ENCODE results near the gene SSNA1. TPM values are rescaled to one million over a fixed set of nuclear protein-coding genes. Genes with fewer than 3 reads are reported as not detected.

Gene SSNA1
- total and polyA plus RNA-seq, 2 donors, result 74.9 to 85.2 TPM

DNA sequence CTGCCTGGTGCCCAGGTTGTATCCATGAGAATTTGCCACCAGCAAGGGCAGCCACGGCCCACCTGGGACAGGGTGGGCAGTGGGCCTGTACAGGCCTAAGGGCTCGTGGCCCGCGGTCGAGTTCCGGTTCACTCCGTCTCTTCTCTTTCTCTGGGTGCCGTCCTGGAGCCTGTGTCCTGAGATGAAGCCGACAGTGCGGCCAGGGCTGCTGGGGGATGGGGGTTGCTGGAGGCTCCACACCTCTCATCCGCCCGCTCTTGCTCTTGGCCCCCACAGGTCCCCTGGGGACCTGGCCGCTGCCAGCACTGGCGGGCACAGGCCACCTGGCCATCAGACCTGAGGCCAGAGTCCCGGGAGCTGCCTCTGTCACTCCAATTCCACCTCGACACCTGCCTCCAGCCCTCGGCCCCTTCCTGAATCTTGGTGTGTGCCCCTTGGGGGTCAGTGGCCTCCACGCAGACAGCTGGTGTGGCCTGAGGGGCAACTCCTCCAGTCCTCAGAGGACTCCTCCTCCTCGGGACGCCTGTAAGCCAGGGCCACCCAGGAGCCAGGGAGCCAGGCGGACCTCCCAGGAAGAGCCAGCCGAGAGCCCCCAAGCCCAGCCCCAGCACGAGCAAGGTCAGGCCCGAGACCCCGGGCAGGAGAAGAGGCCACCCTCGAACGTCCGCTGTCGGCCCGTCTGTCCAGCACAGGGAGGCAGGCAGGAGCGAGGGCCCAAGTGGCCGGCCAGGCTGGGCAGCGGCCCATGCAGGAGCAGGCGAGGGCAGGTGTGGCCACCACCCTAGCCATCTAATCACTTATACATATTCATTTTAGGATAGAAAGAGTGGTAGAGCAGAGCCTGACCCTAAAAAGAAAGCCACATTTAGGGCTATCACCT is 23.9 kb upstream of the SSNA1 start:
- Histone ChIP-seq H3K36me3 (ENCODE audit: control insufficient read depth in 2 of 2, insufficient read depth in 2 of 2, low read length in 1 of 2) (no peaks in the 10 kb centered on the region), H3K4me1 (ENCODE audit: control insufficient read depth in 2 of 2, insufficient read depth in 2 of 2, low read length in 2 of 2) (peaks cover 9 to 12% of the 10 kb centered on the region in 2 donors), H3K27me3 (ENCODE audit: control insufficient read depth in 2 of 2, insufficient read depth in 1 of 2, low read length in 1 of 2) (peaks cover 73 to 99% of the 10 kb centered on the region in 2 donors), H3K9me3 (ENCODE audit: control insufficient read depth in 2 of 2, insufficient read depth in 1 of 2, low read length in 1 of 2) (no peaks in the 10 kb centered on the region), H3K27ac (ENCODE audit: low read depth in 1 of 2, low read length in 1 of 2) (no peak overlapping the region), H3K4me3 (ENCODE audit: low read length in 2 of 2) (no peak overlapping the region)
- DNase-seq (ENCODE audit: low read depth in 6 of 9, low spot score in 9 of 9), result no peak
- WGBS, result 94% methylated on average over 34 of the region's 34 CpGs

DNA sequence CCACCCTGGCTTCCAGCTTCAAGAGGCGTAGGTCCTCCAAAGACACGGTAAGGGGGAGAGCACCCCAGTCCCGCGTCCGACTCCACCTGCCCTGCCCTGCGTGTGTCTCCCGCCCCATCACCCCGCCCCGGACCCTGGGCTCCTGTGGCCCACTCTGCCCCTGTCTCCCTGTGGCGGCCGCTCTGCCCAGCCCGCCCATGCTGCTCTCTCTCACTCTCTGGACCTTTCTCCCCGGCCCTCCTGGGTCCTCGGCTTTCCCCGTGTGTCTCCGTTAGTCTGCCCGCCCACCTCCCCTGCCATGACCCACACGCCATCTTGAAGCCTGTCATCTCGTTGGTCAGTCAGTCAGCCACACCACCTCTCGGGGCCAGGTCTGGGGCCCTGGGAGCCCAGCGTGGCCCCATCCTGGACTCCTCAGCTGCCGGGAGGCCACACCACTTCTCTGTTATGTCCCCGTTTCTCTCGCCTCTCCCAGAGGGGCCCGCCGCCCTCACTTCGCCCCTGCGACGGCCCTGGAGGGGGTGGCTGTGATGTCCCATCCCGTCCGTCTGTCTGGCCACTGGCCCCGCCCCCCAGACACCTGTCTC is 23.1 kb upstream of the SSNA1 start:
- Histone ChIP-seq H3K4me1 (ENCODE audit: control insufficient read depth in 2 of 2, insufficient read depth in 2 of 2, low read length in 2 of 2) (peaks cover 9 to 18% of the 10 kb centered on the region in 2 donors), H3K4me3 (ENCODE audit: low read length in 2 of 2) (no peak overlapping the region), H3K27me3 (ENCODE audit: control insufficient read depth in 2 of 2, insufficient read depth in 1 of 2, low read length in 1 of 2) (peaks cover 75 to 99% of the 10 kb centered on the region in 2 donors), H3K9me3 (ENCODE audit: control insufficient read depth in 2 of 2, insufficient read depth in 1 of 2, low read length in 1 of 2) (no peaks in the 10 kb centered on the region), H3K27ac (ENCODE audit: low read depth in 1 of 2, low read length in 1 of 2) (no peak overlapping the region), H3K36me3 (ENCODE audit: control insufficient read depth in 2 of 2, insufficient read depth in 2 of 2, low read length in 1 of 2) (no peaks in the 10 kb centered on the region)
- DNase-seq (ENCODE audit: low read depth in 6 of 9, low spot score in 9 of 9), result no peak
- WGBS, result 96% methylated on average over 32 of the region's 32 CpGs

GRCh38 chr9:137166380-137167229 is 21.9 kb upstream of the SSNA1 start:
- 89% methylated on average over 22 of the region's 22 CpGs for WGBS
- peaks cover 9 to 19% of the 10 kb centered on the region in 2 donors for H3K4me1 ChIP-seq (ENCODE audit: control insufficient read depth in 2 of 2, insufficient read depth in 2 of 2, low read length in 2 of 2)
- H3K4me3 ChIP-seq (ENCODE audit: low read length in 2 of 2), result no peak overlapping the region
- peaks cover 76 to 100% of the 10 kb centered on the region in 2 donors for H3K27me3 ChIP-seq (ENCODE audit: control insufficient read depth in 2 of 2, insufficient read depth in 1 of 2, low read length in 1 of 2)
- H3K27ac ChIP-seq (ENCODE audit: low read depth in 1 of 2, low read length in 1 of 2), result no peak overlapping the region
- no peaks in the 10 kb centered on the region for H3K36me3 ChIP-seq (ENCODE audit: control insufficient read depth in 2 of 2, insufficient read depth in 2 of 2, low read length in 1 of 2)
- no peak for DNase-seq (ENCODE audit: low read depth in 6 of 9, low spot score in 9 of 9)
- no peaks in the 10 kb centered on the region for H3K9me3 ChIP-seq (ENCODE audit: control insufficient read depth in 2 of 2, insufficient read depth in 1 of 2, low read length in 1 of 2)

GRCh38 chr9:137167277-137167746 is 21.2 kb upstream of the SSNA1 start:
- no peak for DNase-seq (ENCODE audit: low read depth in 6 of 9, low spot score in 9 of 9)
- no peak overlapping the region for H3K4me3 ChIP-seq (ENCODE audit: low read length in 2 of 2)

DNA sequence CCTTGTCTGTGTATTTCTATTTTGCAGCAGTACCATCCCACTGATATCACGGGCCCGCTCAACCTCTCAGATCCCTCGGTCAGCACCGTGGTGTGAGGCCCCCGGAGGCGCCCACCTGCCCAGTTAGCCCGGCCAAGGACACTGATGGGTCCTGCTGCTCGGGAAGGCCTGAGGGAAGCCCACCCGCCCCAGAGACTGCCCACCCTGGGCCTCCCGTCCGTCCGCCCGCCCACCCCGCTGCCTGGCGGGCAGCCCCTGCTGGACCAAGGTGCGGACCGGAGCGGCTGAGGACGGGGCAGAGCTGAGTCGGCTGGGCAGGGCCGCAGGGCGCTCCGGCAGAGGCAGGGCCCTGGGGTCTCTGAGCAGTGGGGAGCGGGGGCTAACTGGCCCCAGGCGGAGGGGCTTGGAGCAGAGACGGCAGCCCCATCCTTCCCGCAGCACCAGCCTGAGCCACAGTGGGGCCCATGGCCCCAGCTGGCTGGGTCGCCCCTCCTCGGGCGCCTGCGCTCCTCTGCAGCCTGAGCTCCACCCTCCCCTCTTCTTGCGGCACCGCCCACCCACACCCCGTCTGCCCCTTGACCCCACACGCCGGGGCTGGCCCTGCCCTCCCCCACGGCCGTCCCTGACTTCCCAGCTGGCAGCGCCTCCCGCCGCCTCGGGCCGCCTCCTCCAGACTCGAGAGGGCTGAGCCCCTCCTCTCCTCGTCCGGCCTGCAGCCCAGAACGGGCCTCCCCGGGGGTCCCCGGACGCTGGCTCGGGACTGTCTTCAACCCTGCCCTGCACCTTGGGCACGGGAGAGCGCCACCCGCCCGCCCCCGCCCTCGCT is 20.5 kb upstream of the SSNA1 start:
- no peaks in the 10 kb centered on the region for H3K9me3 ChIP-seq (ENCODE audit: control insufficient read depth in 2 of 2, insufficient read depth in 1 of 2, low read length in 1 of 2)
- WGBS, result 9% methylated on average over 57 of the region's 57 CpGs
- H3K27me3 ChIP-seq (ENCODE audit: control insufficient read depth in 2 of 2, insufficient read depth in 1 of 2, low read length in 1 of 2), result peaks cover 63 to 100% of the 10 kb centered on the region in 2 donors
- peaks cover 21 to 28% of the 10 kb centered on the region in 2 donors for H3K4me1 ChIP-seq (ENCODE audit: control insufficient read depth in 2 of 2, insufficient read depth in 2 of 2, low read length in 2 of 2)
- H3K4me3 ChIP-seq (ENCODE audit: low read length in 2 of 2), result peak overlapping the region in 1 of 2 donors; percentile 17
- no peak overlapping the region for H3K27ac ChIP-seq (ENCODE audit: low read depth in 1 of 2, low read length in 1 of 2)
- H3K36me3 ChIP-seq (ENCODE audit: control insufficient read depth in 2 of 2, insufficient read depth in 2 of 2, low read length in 1 of 2), result no peaks in the 10 kb centered on the region
- DNase-seq (ENCODE audit: low read depth in 6 of 9, low spot score in 9 of 9), result no peak

More at GRCh38 chr9:137167277-137167746, 21.2 kb upstream of the SSNA1 start:
- H3K36me3 ChIP-seq (ENCODE audit: control insufficient read depth in 2 of 2, insufficient read depth in 2 of 2, low read length in 1 of 2), result no peaks in the 10 kb centered on the region
- peaks cover 69 to 100% of the 10 kb centered on the region in 2 donors for H3K27me3 ChIP-seq (ENCODE audit: control insufficient read depth in 2 of 2, insufficient read depth in 1 of 2, low read length in 1 of 2)
- 32% methylated on average over 44 of the region's 44 CpGs for WGBS
- H3K27ac ChIP-seq (ENCODE audit: low read depth in 1 of 2, low read length in 1 of 2), result no peak overlapping the region
- H3K9me3 ChIP-seq (ENCODE audit: control insufficient read depth in 2 of 2, insufficient read depth in 1 of 2, low read length in 1 of 2), result no peaks in the 10 kb centered on the region
- peaks cover 14 to 26% of the 10 kb centered on the region in 2 donors for H3K4me1 ChIP-seq (ENCODE audit: control insufficient read depth in 2 of 2, insufficient read depth in 2 of 2, low read length in 2 of 2)

DNA sequence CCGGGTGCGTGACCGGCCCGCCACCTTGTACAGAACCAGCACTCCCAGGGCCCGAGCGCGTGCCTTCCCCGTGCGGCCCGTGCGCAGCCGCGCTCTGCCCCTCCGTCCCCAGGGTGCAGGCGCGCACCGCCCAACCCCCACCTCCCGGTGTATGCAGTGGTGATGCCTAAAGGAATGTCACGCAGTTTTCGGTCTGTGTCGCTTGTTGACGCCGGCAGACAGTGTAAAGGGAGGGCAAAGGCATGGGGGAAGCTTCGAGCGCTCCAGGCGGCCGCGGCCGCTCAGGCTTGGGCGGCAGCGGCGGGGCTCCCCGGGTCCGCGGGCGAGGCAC is 19.9 kb upstream of the SSNA1 start:
- Histone ChIP-seq H3K36me3 (ENCODE audit: control insufficient read depth in 2 of 2, insufficient read depth in 2 of 2, low read length in 1 of 2) (no peaks in the 10 kb centered on the region), H3K9me3 (ENCODE audit: control insufficient read depth in 2 of 2, insufficient read depth in 1 of 2, low read length in 1 of 2) (no peaks in the 10 kb centered on the region), H3K4me3 (ENCODE audit: low read length in 2 of 2) (peak overlapping the region in 1 of 2 donors; percentile 17), H3K27ac (ENCODE audit: low read depth in 1 of 2, low read length in 1 of 2) (no peak overlapping the region), H3K27me3 (ENCODE audit: control insufficient read depth in 2 of 2, insufficient read depth in 1 of 2, low read length in 1 of 2) (peaks cover 63 to 100% of the 10 kb centered on the region in 2 donors), H3K4me1 (ENCODE audit: control insufficient read depth in 2 of 2, insufficient read depth in 2 of 2, low read length in 2 of 2) (peaks cover 26 to 28% of the 10 kb centered on the region in 2 donors)
- DNase-seq (ENCODE audit: low read depth in 6 of 9, low spot score in 9 of 9), result no peak
- under 1% methylated on average over 36 of the region's 36 CpGs for WGBS

- peaks cover 32 to 35% of the 10 kb centered on the region in 2 donors for H3K4me1 ChIP-seq (ENCODE audit: control insufficient read depth in 2 of 2, insufficient read depth in 2 of 2, low read length in 2 of 2)
- peaks cover 60 to 100% of the 10 kb centered on the region in 2 donors for H3K27me3 ChIP-seq (ENCODE audit: control insufficient read depth in 2 of 2, insufficient read depth in 1 of 2, low read length in 1 of 2)
- H3K4me3 ChIP-seq (ENCODE audit: low read length in 2 of 2), result peak overlapping the region in 1 of 2 donors; percentile 17
- under 1% methylated on average over 124 of the region's 124 CpGs for WGBS
- no peak overlapping the region for H3K27ac ChIP-seq (ENCODE audit: low read depth in 1 of 2, low read length in 1 of 2)
- no peaks in the 10 kb centered on the region for H3K36me3 ChIP-seq (ENCODE audit: control insufficient read depth in 2 of 2, insufficient read depth in 2 of 2, low read length in 1 of 2)
- no peak for DNase-seq (ENCODE audit: low read depth in 6 of 9, low spot score in 9 of 9)
- H3K9me3 ChIP-seq (ENCODE audit: control insufficient read depth in 2 of 2, insufficient read depth in 1 of 2, low read length in 1 of 2), result no peaks in the 10 kb centered on the region
These were observed 19.3 kb upstream of the SSNA1 start for GRCh38 chr9:137168904-137169856.

All from thymus (tissue), 11 donors.